Activated CD4-positive, alpha-beta T cell treated with anti-CD3 and anti-CD28 coated beads, Interleukin-2, Interleukin-6, amounts not matched to agents 100 ng/mL and 50 ng/mL, durations not matched to agents 16 hours and 8 hours (primary cell): ENCODE results near the gene KRTAP20-2.

Source experiments
- DNase-seq: peaks from one replicate; pipeline ENCODE4 v3.0.0-alpha.2; 2020

KRTAP20-2 gene

GRCh38 chr21:30676737-30677136 lies 41.7 kb downstream of the KRTAP20-2 start:
- DNase-seq, result no peak

- DNase-seq, result no peak
These were observed 45.6 kb downstream of the KRTAP20-2 start for GRCh38 chr21:30680586-30680985.

GRCh38 chr21:30684506-30684905 lies 49.5 kb downstream of the KRTAP20-2 start:
- DNase-seq, result no peak
